ENCODE measurements around the gene CBARP. TPM values are rescaled to one million over a fixed set of nuclear protein-coding genes. Genes with fewer than 3 reads are reported as not detected.

The CBARP gene
- total and polyA plus RNA-seq, 2 of the 13 experiments (the other 11 are each of a cell fraction or from before 2014, with no cell fraction given) = 1.2 to 1.4 TPM

DNA sequence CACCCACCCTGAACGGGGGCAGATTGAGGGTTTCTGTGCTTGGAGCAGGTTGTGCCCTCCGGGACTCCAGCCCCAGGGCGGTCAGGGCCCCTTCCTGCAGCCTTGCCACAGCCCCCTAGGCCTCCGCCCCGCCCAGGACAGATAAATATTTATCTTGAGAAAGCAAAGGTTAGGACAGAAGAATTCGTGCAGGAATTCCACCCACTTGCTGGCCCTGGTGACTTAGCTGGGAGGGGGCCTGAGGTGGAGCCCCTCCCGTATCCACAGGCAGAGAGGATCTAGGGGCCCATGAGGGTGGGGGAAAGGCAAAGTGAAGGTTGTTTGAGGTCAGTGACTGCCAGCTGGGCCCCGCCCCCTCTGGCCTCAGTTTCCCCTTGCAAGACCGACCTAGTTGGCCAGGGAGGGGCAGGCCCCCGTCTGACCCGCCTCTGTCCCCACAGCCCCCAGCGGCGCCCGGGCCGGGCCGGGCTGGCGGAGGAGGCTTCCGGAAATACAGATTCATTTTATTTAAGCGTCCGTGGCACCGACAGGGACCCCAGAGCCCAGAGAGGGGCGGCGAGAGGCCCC, 15.8 kb upstream of the CBARP start (continued):
- TF ChIP-seq FOXK1 (CRISPR knock-in tag; IDR thresholded peaks at IDR 0.05; ENCODE audit: borderline replicate concordance, low read depth) (peak; percentile 26; the same call in 1 of the 2 replicates), RARG (CRISPR knock-in tag; IDR thresholded peaks at IDR 0.05; ENCODE audit: low read depth) (no peak), HDAC1 (CRISPR knock-in tag; IDR thresholded peaks at IDR 0.05) (peak; percentile 52), CCDC6 (CRISPR knock-in tag; IDR thresholded peaks at IDR 0.05) (no peak; the same call in 1 of the 2 replicates), POLR2AphosphoS2 (IDR thresholded peaks at IDR 0.05; ENCODE audit: low read depth, low read length) (no peak; the same call in 1 of the 2 replicates), KDM5B (CRISPR knock-in tag; IDR thresholded peaks at IDR 0.05; ENCODE audit: borderline replicate concordance) (peak; percentile 25; the same call in 1 of the 2 replicates), ZNF614 (CRISPR knock-in tag; IDR thresholded peaks at IDR 0.05; ENCODE audit: borderline replicate concordance) (no peak), ZNF17 (CRISPR knock-in tag; IDR thresholded peaks at IDR 0.05) (no peak), SNAI1 (CRISPR knock-in tag; IDR thresholded peaks at IDR 0.05; ENCODE audit: borderline replicate concordance) (0 out of 2 replicates have a peak, but pooled peaks have one; percentile 40), KDM5A (IDR thresholded peaks at IDR 0.05; ENCODE audit: borderline replicate concordance, low read length) (no peak), HMG20A (CRISPR knock-in tag; IDR thresholded peaks at IDR 0.05; ENCODE audit: borderline replicate concordance) (no peak), ZNF460 (CRISPR knock-in tag; IDR thresholded peaks at IDR 0.05; ENCODE audit: borderline replicate concordance) (no peak), PHF8 (CRISPR knock-in tag; IDR thresholded peaks at IDR 0.05) (peak; percentile 26; the same call in 1 of the 2 replicates), AGO2 (optimal IDR thresholded peaks at IDR 0.05; ENCODE audit: low read depth, low read length) (peak; percentile 99), AGO1 (IDR thresholded peaks at IDR 0.05; ENCODE audit: low read depth, low read length, poor library complexity, severe bottlenecking) (peak; percentile 32)
- TF ChIP-seq, protein P1, sequence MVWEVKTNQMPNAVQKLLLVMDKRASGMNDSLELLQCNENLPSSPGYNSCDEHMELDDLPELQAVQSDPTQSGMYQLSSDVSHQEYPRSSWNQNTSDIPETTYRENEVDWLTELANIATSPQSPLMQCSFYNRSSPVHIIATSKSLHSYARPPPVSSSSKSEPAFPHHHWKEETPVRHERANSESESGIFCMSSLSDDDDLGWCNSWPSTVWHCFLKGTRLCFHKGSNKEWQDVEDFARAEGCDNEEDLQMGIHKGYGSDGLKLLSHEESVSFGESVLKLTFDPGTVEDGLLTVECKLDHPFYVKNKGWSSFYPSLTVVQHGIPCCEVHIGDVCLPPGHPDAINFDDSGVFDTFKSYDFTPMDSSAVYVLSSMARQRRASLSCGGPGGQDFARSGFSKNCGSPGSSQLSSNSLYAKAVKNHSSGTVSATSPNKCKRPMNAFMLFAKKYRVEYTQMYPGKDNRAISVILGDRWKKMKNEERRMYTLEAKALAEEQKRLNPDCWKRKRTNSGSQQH (CRISPR knock-in tag; IDR thresholded peaks at IDR 0.05; ENCODE audit: low read depth) = 0 out of 2 replicates have a peak, but pooled peaks have one; percentile 47
- TF ChIP-seq, protein P2, sequence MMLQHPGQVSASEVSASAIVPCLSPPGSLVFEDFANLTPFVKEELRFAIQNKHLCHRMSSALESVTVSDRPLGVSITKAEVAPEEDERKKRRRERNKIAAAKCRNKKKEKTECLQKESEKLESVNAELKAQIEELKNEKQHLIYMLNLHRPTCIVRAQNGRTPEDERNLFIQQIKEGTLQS (CRISPR knock-in tag; IDR thresholded peaks at IDR 0.05) = peak; percentile 7; the same call in 1 of the 2 replicates
- TF ChIP-seq, protein P3, sequence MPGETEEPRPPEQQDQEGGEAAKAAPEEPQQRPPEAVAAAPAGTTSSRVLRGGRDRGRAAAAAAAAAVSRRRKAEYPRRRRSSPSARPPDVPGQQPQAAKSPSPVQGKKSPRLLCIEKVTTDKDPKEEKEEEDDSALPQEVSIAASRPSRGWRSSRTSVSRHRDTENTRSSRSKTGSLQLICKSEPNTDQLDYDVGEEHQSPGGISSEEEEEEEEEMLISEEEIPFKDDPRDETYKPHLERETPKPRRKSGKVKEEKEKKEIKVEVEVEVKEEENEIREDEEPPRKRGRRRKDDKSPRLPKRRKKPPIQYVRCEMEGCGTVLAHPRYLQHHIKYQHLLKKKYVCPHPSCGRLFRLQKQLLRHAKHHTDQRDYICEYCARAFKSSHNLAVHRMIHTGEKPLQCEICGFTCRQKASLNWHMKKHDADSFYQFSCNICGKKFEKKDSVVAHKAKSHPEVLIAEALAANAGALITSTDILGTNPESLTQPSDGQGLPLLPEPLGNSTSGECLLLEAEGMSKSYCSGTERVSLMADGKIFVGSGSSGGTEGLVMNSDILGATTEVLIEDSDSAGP (CRISPR knock-in tag; IDR thresholded peaks at IDR 0.05; ENCODE audit: borderline replicate concordance) = 0 out of 2 replicates have a peak, but pooled peaks have one; percentile 5
